ENCODE measurements around the gene GABRR1.

The GABRR1 gene

GRCh38 chr6:89154131-89154530, 63.0 kb downstream of the GABRR1 start:
- Histone ChIP-seq H3K4me3 (ENCODE audit: low read length) (no peak overlapping the region), H3K4me1 (ENCODE audit: control insufficient read depth, insufficient read depth, low read length) (no peaks in the 10 kb centered on the region), H3K4me2 (ENCODE audit: low read length) (no peak overlapping the region), H3K9me3 (replicated peaks; ENCODE audit: low read length) (no peaks in the 10 kb centered on the region), H3K9ac (ENCODE audit: low read depth, low read length) (no peak overlapping the region), H3K36me3 (ENCODE audit: insufficient read depth, low read length) (no peaks in the 10 kb centered on the region), H3K27me3 (ENCODE audit: control insufficient read depth, insufficient read depth, low read length) (no peaks in the 10 kb centered on the region)

GRCh38 chr6:89148016-89148750, 69.0 kb downstream of the GABRR1 start:
- Histone ChIP-seq H3K36me3 (ENCODE audit: insufficient read depth, low read length) (no peaks in the 10 kb centered on the region), H3K9me3 (replicated peaks; ENCODE audit: low read length) (no peaks in the 10 kb centered on the region)

GRCh38 chr6:89146718-89147700, 70.1 kb downstream of the GABRR1 start:
- H3K4me3 ChIP-seq (ENCODE audit: low read length): peak overlapping the region; percentile 74
- H3K9ac ChIP-seq (ENCODE audit: low read depth, low read length): peak overlapping the region; percentile 74
- no peaks in the 10 kb centered on the region for H3K9me3 ChIP-seq (replicated peaks; ENCODE audit: low read length)
- H3K4me1 ChIP-seq (ENCODE audit: control insufficient read depth, insufficient read depth, low read length): peaks cover 4% of the 10 kb centered on the region
- peaks cover 13% of the 10 kb centered on the region for H3K27me3 ChIP-seq (ENCODE audit: control insufficient read depth, insufficient read depth, low read length)
- no peaks in the 10 kb centered on the region for H3K36me3 ChIP-seq (ENCODE audit: insufficient read depth, low read length)
- H3K4me2 ChIP-seq (ENCODE audit: low read length): peak overlapping the region; percentile 97

More at GRCh38 chr6:89148016-89148750, 69.0 kb downstream of the GABRR1 start:
- H3K9ac ChIP-seq (ENCODE audit: low read depth, low read length): no peak overlapping the region
- H3K4me1 ChIP-seq (ENCODE audit: control insufficient read depth, insufficient read depth, low read length): peaks cover 4% of the 10 kb centered on the region
- H3K4me3 ChIP-seq (ENCODE audit: low read length): no peak overlapping the region
- no peak overlapping the region for H3K4me2 ChIP-seq (ENCODE audit: low read length)
- H3K27me3 ChIP-seq (ENCODE audit: control insufficient read depth, insufficient read depth, low read length): peaks cover 12% of the 10 kb centered on the region

GRCh38 chr6:89145956-89146717, 71.0 kb downstream of the GABRR1 start, which contains the start of gene PM20D2:
Gene PM20D2, plus strand, starts transcription at chr6:89146055. Its CDS starts 90 bp downstream, at chr6:89146145.
- Histone ChIP-seq H3K9me3 (replicated peaks; ENCODE audit: low read length) (no peaks in the 10 kb centered on the region), H3K4me1 (ENCODE audit: control insufficient read depth, insufficient read depth, low read length) (peaks cover 4% of the 10 kb centered on the region), H3K4me3 (ENCODE audit: low read length) (peak within 1 kb of the TSS; percentile 74), H3K9ac (ENCODE audit: low read depth, low read length) (peak within 1 kb of the TSS; percentile 74), H3K4me2 (ENCODE audit: low read length) (peak within 1 kb of the TSS; percentile 97), H3K27me3 (ENCODE audit: control insufficient read depth, insufficient read depth, low read length) (peaks cover 14% of the 10 kb centered on the region), H3K36me3 (ENCODE audit: insufficient read depth, low read length) (no peaks in the 10 kb centered on the region)

GRCh38 chr6:89145091-89145955, 71.8 kb downstream of the GABRR1 start:
- no peaks in the 10 kb centered on the region for H3K36me3 ChIP-seq (ENCODE audit: insufficient read depth, low read length)
- peaks cover 4% of the 10 kb centered on the region for H3K4me1 ChIP-seq (ENCODE audit: control insufficient read depth, insufficient read depth, low read length)
- H3K9ac ChIP-seq (ENCODE audit: low read depth, low read length): peak overlapping the region; percentile 74
- H3K4me3 ChIP-seq (ENCODE audit: low read length): peak overlapping the region; percentile 74
- H3K4me2 ChIP-seq (ENCODE audit: low read length): peak overlapping the region; percentile 97
- H3K27me3 ChIP-seq (ENCODE audit: control insufficient read depth, insufficient read depth, low read length): peaks cover 14% of the 10 kb centered on the region
- H3K9me3 ChIP-seq (replicated peaks; ENCODE audit: low read length): no peaks in the 10 kb centered on the region

GRCh38 chr6:89144354-89144906, 72.7 kb downstream of the GABRR1 start:
- no peaks in the 10 kb centered on the region for H3K9me3 ChIP-seq (replicated peaks; ENCODE audit: low read length)
- no peak overlapping the region for H3K4me3 ChIP-seq (ENCODE audit: low read length)
- H3K27me3 ChIP-seq (ENCODE audit: control insufficient read depth, insufficient read depth, low read length): peaks cover 14% of the 10 kb centered on the region
- H3K4me2 ChIP-seq (ENCODE audit: low read length): no peak overlapping the region
- peaks cover 4% of the 10 kb centered on the region for H3K4me1 ChIP-seq (ENCODE audit: control insufficient read depth, insufficient read depth, low read length)
- H3K9ac ChIP-seq (ENCODE audit: low read depth, low read length): no peak overlapping the region
- H3K36me3 ChIP-seq (ENCODE audit: insufficient read depth, low read length): no peaks in the 10 kb centered on the region

GRCh38 chr6:89140347-89141156, 76.6 kb downstream of the GABRR1 start:
- Histone ChIP-seq H3K4me1 (ENCODE audit: control insufficient read depth, insufficient read depth, low read length) (no peaks in the 10 kb centered on the region), H3K4me2 (ENCODE audit: low read length) (no peak overlapping the region), H3K4me3 (ENCODE audit: low read length) (no peak overlapping the region), H3K9ac (ENCODE audit: low read depth, low read length) (no peak overlapping the region), H3K27me3 (ENCODE audit: control insufficient read depth, insufficient read depth, low read length) (peaks cover 14% of the 10 kb centered on the region), H3K36me3 (ENCODE audit: insufficient read depth, low read length) (no peaks in the 10 kb centered on the region), H3K9me3 (replicated peaks; ENCODE audit: low read length) (no peaks in the 10 kb centered on the region)

- no peak overlapping the region for H3K4me3 ChIP-seq (ENCODE audit: low read length)
- no peaks in the 10 kb centered on the region for H3K36me3 ChIP-seq (ENCODE audit: insufficient read depth, low read length)
- H3K9me3 ChIP-seq (replicated peaks; ENCODE audit: low read length): no peaks in the 10 kb centered on the region
- H3K4me1 ChIP-seq (ENCODE audit: control insufficient read depth, insufficient read depth, low read length): no peaks in the 10 kb centered on the region
- no peak overlapping the region for H3K4me2 ChIP-seq (ENCODE audit: low read length)
- H3K27me3 ChIP-seq (ENCODE audit: control insufficient read depth, insufficient read depth, low read length): peaks cover 11% of the 10 kb centered on the region
- H3K9ac ChIP-seq (ENCODE audit: low read depth, low read length): no peak overlapping the region
Observed at GRCh38 chr6:89139509-89140346, 77.4 kb downstream of the GABRR1 start.

- Histone ChIP-seq H3K36me3 (ENCODE audit: insufficient read depth, low read length) (no peaks in the 10 kb centered on the region), H3K27me3 (ENCODE audit: control insufficient read depth, insufficient read depth, low read length) (peaks cover 9% of the 10 kb centered on the region), H3K4me3 (ENCODE audit: low read length) (no peak overlapping the region)
Observed at GRCh38 chr6:89138173-89138572, 79.0 kb downstream of the GABRR1 start.

More at GRCh38 chr6:89138173-89138572, 79.0 kb downstream of the GABRR1 start:
- Histone ChIP-seq H3K4me2 (ENCODE audit: low read length) (no peak overlapping the region), H3K4me1 (ENCODE audit: control insufficient read depth, insufficient read depth, low read length) (no peaks in the 10 kb centered on the region), H3K9ac (ENCODE audit: low read depth, low read length) (no peak overlapping the region), H3K9me3 (replicated peaks; ENCODE audit: low read length) (no peaks in the 10 kb centered on the region)
